ENCODE results near the gene MCM9.

The MCM9 gene

GRCh38 chr6:118945217-118945616 is 10.3 kb upstream of the MCM9 start:
- Histone ChIP-seq H4K20me1 (ENCODE audit: insufficient read depth, low read length) (no peaks in the 10 kb centered on the region), H3K36me3 (ENCODE audit: insufficient read depth, low read length) (no peaks in the 10 kb centered on the region), H3K27ac (ENCODE audit: low read depth, low read length, poor library complexity, severe bottlenecking) (no peak overlapping the region), H2AFZ (ENCODE audit: low read length) (no peak overlapping the region), H3F3A (ENCODE audit: insufficient read depth, low read length) (no peaks in the 10 kb centered on the region), H3K9me3 (ENCODE audit: low read length) (0 out of 2 replicates have a peak, but pooled peaks cover 3% of the 10 kb centered on the region), H3K79me2 (ENCODE audit: insufficient read depth, low read length) (no peaks in the 10 kb centered on the region), H3K4me2 (ENCODE audit: low read length) (no peak overlapping the region), H3K27me3 (ENCODE audit: insufficient read depth, low read length) (no peaks in the 10 kb centered on the region), H3K4me3 (ENCODE audit: low read depth, low read length, poor library complexity, severe bottlenecking) (no peak overlapping the region), H3K9me2 (ENCODE audit: low read depth, low read length) (no peaks in the 10 kb centered on the region), H3K4me1 (ENCODE audit: insufficient read depth, low read length, severe bottlenecking) (no peaks in the 10 kb centered on the region), H3K9ac (ENCODE audit: low read length) (no peak overlapping the region)
- TF ChIP-seq, protein P1, sequence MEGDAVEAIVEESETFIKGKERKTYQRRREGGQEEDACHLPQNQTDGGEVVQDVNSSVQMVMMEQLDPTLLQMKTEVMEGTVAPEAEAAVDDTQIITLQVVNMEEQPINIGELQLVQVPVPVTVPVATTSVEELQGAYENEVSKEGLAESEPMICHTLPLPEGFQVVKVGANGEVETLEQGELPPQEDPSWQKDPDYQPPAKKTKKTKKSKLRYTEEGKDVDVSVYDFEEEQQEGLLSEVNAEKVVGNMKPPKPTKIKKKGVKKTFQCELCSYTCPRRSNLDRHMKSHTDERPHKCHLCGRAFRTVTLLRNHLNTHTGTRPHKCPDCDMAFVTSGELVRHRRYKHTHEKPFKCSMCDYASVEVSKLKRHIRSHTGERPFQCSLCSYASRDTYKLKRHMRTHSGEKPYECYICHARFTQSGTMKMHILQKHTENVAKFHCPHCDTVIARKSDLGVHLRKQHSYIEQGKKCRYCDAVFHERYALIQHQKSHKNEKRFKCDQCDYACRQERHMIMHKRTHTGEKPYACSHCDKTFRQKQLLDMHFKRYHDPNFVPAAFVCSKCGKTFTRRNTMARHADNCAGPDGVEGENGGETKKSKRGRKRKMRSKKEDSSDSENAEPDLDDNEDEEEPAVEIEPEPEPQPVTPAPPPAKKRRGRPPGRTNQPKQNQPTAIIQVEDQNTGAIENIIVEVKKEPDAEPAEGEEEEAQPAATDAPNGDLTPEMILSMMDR (IDR thresholded peaks at IDR 0.05; ENCODE audit: low read length): no peak
- no peak for TF ChIP-seq EZH2 (IDR thresholded peaks at IDR 0.05; ENCODE audit: borderline replicate concordance, low read length)

- Histone ChIP-seq H3K9ac (ENCODE audit: low read length) (no peak overlapping the region), H3K9me3 (ENCODE audit: low read length) (0 out of 2 replicates have a peak, but pooled peaks cover 3% of the 10 kb centered on the region), H2AFZ (ENCODE audit: low read length) (no peak overlapping the region), H3K79me2 (ENCODE audit: insufficient read depth, low read length) (no peaks in the 10 kb centered on the region), H3K4me3 (ENCODE audit: low read depth, low read length, poor library complexity, severe bottlenecking) (no peak overlapping the region), H3K4me1 (ENCODE audit: insufficient read depth, low read length, severe bottlenecking) (peaks cover 4% of the 10 kb centered on the region), H3K27ac (ENCODE audit: low read depth, low read length, poor library complexity, severe bottlenecking) (no peak overlapping the region), H3K4me2 (ENCODE audit: low read length) (no peak overlapping the region), H3K36me3 (ENCODE audit: insufficient read depth, low read length) (no peaks in the 10 kb centered on the region), H4K20me1 (ENCODE audit: insufficient read depth, low read length) (no peaks in the 10 kb centered on the region), H3F3A (ENCODE audit: insufficient read depth, low read length) (no peaks in the 10 kb centered on the region), H3K9me2 (ENCODE audit: low read depth, low read length) (no peaks in the 10 kb centered on the region), H3K27me3 (ENCODE audit: insufficient read depth, low read length) (no peaks in the 10 kb centered on the region)
- no peak for TF ChIP-seq EZH2 (IDR thresholded peaks at IDR 0.05; ENCODE audit: borderline replicate concordance, low read length)
- TF ChIP-seq, protein P1 (IDR thresholded peaks at IDR 0.05; ENCODE audit: low read length): no peak
Observed at GRCh38 chr6:118940770-118941169, 5.8 kb upstream of the MCM9 start.

GRCh38 chr6:118939683-118940082 is 4.7 kb upstream of the MCM9 start:
- Histone ChIP-seq H3K9me2 (ENCODE audit: low read depth, low read length) (no peaks in the 10 kb centered on the region), H3K9me3 (ENCODE audit: low read length) (no peaks in the 10 kb centered on the region), H3K4me1 (ENCODE audit: insufficient read depth, low read length, severe bottlenecking) (peaks cover 10% of the 10 kb centered on the region), H3F3A (ENCODE audit: insufficient read depth, low read length) (no peaks in the 10 kb centered on the region), H3K79me2 (ENCODE audit: insufficient read depth, low read length) (no peaks in the 10 kb centered on the region), H3K36me3 (ENCODE audit: insufficient read depth, low read length) (no peaks in the 10 kb centered on the region), H3K27me3 (ENCODE audit: insufficient read depth, low read length) (no peaks in the 10 kb centered on the region), H2AFZ (ENCODE audit: low read length) (no peak overlapping the region), H3K4me3 (ENCODE audit: low read depth, low read length, poor library complexity, severe bottlenecking) (no peak overlapping the region), H4K20me1 (ENCODE audit: insufficient read depth, low read length) (no peaks in the 10 kb centered on the region), H3K9ac (ENCODE audit: low read length) (no peak overlapping the region), H3K4me2 (ENCODE audit: low read length) (no peak overlapping the region), H3K27ac (ENCODE audit: low read depth, low read length, poor library complexity, severe bottlenecking) (no peak overlapping the region)
- TF ChIP-seq EZH2 (IDR thresholded peaks at IDR 0.05; ENCODE audit: borderline replicate concordance, low read length): no peak
- TF ChIP-seq, protein P1 (IDR thresholded peaks at IDR 0.05; ENCODE audit: low read length): no peak
